Esophagus muscularis mucosa (tissue), 3 donors: ENCODE measurements around the gene EML6.

Experiments used
- POLR2AphosphoS5 ChIP-seq, 2 donors: sonication (generic); formaldehyde crosslinking; IDR thresholded peaks; one replicate each; pipeline ENCODE4 v1.6.1; 2017; ENCODE audit warnings: antibody characterized with exemption in 2 of 2
- TF ChIP-seq, protein P1 (sequence below), 3 experiments: fragments of 200-600 bp in 2 of 3; fragments of 450-650 bp in 1 of 3; sonication (generic) in 2 of 3; IDR thresholded peaks; one replicate each; pipeline ENCODE4 v1.5.1; 2017 to 2019; ENCODE audit warnings: antibody characterized with exemption in 3 of 3, mild to moderate bottlenecking in 2 of 3, moderate library complexity in 1 of 3

DNA sequence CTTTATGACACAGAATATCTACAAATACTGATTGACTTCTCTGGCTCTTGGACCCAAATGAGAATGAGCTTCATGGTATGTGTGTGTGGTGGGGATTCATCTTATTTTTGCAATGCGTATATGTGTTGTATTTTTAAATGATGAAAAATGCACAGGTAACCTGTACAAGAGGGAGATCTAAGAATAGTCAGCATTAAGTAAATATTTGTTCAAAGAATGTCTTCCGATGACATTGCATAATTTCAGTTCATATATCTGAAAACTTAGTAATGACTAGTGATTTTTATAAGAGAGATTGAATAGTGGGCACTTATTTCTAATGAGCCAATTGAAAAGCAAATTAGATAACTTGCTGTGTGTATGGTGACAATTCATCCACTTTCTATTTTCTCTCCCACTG is 66.4 kb downstream of the EML6 start:
- TF ChIP-seq, protein P1, sequence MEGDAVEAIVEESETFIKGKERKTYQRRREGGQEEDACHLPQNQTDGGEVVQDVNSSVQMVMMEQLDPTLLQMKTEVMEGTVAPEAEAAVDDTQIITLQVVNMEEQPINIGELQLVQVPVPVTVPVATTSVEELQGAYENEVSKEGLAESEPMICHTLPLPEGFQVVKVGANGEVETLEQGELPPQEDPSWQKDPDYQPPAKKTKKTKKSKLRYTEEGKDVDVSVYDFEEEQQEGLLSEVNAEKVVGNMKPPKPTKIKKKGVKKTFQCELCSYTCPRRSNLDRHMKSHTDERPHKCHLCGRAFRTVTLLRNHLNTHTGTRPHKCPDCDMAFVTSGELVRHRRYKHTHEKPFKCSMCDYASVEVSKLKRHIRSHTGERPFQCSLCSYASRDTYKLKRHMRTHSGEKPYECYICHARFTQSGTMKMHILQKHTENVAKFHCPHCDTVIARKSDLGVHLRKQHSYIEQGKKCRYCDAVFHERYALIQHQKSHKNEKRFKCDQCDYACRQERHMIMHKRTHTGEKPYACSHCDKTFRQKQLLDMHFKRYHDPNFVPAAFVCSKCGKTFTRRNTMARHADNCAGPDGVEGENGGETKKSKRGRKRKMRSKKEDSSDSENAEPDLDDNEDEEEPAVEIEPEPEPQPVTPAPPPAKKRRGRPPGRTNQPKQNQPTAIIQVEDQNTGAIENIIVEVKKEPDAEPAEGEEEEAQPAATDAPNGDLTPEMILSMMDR (IDR thresholded peaks at IDR 0.05), result no peak
- no peak for TF ChIP-seq POLR2AphosphoS5 (IDR thresholded peaks at IDR 0.05)
